Measurements from ENCODE around the gene SRBD1.
A peak's percentile ranks its signal among the peaks of the same experiment; 100 is the strongest.

The SRBD1 gene

DNA sequence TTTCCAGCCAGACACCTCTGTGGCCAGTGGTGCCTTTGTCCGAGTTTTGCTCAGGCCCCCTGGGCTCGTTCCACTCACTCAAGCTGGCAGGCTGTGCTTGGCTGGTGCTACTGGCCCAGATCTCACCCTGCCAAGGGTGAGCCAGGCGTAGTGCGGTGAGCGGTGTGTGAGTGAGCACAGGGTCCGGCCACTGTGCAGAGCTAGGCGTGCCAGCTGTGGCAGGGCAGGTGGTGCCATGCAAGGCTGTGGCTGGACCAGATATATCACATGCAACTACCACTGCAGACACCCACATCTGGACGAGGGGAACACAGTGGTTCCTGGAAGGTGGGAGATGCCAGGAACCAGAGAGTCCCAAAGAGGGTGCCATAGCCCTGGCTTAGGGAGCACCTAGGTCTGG is 70.1 kb downstream of the SRBD1 start:
- no peak for DNase-seq

DNA sequence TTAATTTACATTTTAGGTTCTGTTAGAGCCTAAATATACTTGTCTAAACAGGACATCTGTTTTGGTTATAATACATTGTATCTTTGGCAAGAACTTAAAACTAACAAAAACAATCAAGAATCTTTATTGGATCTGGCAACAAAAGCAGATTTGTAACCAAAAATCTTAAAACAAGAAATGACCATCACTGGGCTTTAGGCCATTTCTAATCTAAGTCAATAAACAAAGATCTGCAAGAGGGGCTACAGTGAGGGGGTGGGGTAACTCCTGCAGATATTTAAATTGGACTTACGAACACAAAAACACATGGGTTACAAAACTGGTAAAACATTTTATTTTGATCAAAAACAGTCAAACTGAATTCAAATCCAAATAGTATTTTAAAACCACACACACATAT is 77.3 kb downstream of the SRBD1 start:
- no peak for DNase-seq

DNA sequence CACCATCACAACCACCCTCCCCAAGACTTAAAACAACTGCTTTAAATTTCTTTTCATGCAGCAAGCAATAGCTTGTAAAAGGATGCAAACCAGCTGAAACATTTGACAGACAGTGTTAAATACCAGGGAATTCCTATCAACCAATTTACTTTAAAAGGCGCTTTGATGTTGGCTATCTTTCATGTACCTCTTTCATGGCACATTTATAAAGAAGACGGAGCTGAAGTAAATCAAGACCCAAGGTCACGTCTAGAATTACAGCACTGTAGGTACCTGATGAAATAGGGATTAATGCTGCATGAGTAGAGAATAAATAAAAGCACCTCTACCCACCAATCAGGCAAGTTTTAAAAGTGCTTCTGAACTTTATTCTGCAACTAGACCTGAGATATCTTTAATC is 78.9 kb downstream of the SRBD1 start:
- no peak for DNase-seq

DNA sequence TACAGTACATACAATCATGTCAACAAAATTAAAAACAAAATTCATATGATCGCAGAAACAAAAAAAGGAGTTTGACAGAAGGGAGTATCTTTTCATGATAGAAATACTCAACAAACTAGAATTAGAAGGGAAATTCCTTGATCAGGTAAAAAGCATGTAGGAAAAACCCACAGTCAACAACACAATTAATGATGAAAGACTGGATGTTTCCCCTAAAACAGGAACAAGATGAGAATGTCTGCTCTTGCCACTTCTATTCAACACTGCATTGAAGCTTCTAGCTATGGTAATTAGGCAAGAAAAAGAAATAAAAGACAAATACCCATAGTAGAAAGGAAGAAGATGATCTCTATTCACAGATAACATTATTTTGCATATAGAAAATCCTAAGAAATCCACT is 87.1 kb downstream of the SRBD1 start:
- DNase-seq: no peak

DNA sequence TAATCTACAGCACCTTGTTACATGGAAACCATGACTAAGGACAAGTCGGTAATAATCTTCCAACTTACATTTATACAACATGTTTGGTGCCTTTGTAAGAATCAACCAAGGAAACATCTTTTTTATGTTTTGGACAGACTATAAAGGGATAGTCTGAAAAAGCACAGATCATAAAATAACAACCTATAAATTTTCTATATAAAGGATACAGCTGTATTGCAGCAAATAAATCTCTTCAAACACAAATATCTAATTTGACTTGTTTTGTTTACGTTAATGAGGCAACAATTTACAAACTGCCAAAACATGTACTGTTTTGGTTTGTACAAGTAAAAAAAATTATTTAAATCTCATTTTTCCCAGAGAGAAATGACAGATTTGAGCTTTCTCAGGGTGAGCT is 92.5 kb downstream of the SRBD1 start:
- DNase-seq: no peak

DNA sequence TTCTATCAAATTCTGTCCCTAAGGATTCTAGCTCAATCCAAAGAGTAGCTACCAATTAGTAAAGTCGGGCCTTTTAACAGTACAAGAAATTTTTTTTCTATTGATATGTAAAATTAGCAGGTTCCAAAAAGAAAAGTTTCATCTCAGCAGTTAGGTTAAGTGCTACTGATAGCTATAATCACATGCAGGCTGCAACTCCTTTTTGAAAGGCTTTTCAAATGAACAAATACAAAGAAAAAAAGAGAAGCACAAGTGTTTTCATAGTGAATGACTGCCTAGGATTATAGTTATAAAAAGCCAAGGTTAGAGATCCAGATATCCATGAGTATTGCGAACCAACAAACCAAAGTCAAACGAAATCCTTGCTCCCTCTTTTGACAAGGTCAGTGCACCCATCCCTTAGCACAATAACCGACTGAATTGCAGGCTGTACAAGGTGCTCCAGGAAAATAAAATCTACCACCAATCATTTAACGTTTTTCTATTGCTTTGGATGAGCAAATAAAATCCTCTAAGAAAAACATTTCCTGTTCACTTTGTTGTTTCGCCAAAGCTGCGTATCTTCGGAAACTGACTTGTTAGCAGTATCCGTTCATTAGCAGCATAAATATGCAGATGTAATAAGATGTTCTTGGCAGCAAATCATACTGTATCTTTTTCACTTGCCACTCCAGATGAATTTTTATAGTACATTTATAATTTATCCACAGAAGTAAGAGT is 100.2 kb downstream of the SRBD1 start:
- DNase-seq: no peak

DNA sequence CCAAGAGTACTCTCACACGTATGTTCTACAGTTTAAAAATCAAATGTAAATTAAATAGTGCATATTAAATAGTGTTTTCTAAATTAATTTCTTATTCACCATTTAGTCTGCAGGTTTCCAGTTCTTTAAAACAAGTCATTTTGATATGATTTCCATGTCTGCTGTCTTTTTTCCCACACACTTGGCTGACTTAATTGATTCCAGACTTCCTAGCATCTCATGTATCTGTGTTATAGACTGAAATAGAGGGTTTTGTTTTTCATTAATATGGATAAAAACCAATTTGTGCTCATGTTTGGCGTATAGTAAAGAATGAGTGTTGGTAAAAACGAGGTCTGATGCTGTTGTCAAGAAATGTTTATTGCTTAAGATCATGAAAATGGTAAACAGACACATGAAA is 104.3 kb downstream of the SRBD1 start:
- DNase-seq: no peak

DNA sequence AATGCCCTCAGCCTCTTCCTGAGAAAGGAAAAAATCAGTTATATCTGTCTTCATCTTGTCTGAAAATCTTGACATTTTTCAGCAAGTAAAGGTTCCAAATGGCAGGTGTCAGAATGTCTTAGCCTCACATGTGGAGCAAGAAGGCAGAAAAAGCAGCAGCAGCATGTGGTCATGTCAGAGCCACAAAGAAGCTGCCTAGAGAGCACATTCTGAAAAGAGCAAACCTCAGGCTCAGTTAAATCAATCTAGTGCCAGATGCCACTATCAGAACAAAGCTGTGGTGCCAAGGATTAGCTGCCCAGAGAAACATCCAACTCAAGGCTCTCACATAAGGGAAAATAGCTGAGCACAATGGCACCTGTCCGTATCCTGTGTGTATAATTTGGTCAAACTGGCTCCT is 105.9 kb downstream of the SRBD1 start:
- no peak for DNase-seq

DNA sequence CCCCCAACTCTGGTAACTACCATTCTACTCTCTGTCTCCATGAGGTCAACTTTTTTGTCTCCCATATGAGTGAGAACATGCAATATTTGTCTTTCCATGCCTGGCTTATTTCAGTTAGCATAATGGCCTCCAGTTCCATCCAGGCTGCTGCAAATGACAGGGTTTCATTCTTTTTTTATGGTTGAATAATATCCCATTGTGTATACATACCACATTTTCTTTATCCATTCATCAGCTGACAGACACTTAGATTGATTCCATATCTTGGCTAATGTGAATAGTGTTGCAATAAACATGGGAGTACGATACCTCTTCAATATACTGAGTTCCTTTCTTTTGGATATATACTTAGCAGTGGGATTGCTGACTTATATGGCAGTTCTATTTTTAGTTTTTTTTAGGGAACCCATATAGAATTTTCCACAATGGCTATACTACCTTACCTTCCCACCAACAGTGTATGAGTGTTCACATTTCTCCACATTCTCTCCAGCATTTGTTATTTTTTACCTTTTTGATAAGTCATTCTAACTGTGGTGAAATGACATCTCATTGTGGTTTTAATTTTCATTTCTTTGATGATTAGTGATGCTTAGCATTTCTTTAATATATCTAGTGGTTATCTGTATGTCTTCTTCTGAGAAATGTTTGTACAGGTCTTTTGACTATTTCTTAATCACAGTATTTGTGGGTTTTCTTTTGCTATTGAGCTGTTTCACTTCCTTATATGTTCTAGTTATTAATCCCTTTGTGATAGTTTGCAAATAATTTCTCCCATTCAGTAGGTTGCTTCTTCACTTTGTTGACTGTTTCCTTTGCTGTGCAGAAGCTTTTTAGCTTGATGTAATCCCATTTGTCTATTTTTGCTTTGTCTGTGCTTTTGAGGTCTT is 112.2 kb downstream of the SRBD1 start:
- no peak for DNase-seq

DNA sequence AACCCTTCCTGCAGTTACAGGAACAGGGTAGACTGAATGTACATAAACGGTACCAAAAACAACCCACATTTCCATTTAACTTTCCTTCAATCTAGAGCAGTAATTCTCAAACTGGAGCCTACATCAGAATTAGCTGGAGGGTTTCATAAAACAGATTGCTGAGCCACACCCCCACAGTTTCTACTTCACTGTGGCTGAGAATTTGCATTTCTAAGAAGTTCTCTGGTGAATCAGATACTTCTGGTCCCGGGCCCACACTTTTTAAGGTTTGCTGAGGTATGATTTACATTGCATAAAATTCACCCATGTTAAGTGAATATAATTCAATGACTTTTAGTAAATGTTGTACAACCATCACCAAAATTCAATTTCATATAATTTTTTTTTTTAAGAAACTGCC is 113.7 kb downstream of the SRBD1 start:
- no peak for DNase-seq

DNA sequence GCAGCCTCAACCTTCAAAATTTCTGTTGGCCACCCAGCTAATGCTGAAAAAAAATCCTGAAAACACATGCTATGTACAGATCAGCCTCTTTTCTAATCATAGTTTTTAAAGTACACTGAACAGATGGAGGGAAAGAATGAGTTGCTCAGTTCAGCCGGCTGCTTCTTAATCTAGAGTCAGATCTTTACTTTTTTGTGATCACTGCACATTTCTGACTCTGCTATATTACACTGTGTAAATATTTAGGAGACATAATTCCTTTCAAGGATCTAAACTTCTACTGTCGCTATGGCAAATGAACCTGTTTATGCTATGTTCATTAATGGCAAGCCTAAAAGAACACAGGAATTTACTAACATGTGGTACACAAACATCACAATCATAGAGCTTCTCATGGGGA is 114.2 kb downstream of the SRBD1 start:
- DNase-seq: no peak

DNA sequence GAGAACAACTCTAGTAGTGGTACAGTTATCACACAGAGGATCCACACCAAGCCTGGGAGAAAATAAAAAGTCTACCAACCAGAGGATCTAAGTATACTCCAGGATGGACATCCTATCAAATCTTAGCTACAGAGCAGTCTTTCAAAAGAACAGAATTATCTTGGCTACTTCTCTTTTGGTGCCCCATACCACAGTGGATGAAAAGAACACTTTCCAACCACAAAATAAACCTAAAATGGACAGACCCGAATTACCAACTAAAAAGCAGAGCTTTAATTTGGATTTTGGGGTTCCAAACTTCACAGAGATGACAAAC is 116.1 kb downstream of the SRBD1 start:
- DNase-seq: no peak

DNA sequence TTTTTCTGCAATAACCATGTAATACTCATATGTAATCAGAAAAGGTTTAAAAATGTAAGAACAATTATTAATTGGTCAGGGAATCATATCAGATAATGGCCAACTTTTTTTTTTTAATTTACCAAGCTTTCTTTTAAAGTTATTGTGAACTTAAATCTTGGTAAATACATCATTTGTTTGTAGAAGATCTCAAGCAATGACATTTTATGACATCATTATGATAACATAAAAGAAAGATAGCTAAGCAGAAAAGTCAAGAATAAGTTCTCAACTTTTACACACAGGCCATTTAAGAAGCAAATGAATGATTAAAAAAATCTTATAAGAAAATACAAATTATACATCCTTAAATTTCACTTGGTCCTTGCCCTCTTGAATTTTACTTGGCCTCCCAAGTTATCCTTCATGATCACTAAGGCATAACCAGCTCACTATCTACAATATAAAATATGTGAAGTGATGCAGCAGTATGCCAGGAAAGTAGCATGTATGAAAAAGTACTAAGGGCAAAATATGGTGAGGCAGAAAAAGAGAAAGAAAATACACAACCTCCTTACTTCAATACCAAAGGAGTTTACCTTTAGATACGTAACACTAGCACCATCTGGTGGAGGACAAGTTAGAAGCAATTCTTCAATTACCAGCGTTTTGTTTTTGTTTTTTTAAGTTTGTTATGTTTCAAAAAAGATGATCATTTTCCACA is 116.6 kb downstream of the SRBD1 start:
- peak; percentile 45 for DNase-seq

DNA sequence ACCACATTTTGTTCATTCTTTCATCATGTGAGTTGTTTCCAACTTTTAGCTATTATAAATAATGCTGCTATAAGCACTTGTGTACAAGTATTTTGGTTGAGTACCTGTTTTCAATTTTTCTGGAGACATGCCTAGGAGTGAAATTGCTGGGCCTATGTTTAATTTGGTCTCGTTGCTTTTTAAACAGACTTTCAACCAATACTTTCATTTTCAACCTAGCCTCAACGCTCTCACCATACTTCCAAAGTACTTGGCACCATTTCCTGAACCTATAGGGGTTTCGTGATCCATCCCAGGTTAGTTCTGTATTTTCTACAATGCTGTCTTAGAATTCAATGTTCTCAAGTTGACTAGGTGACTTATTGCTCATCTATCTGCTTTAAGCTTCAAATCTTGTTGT is 126.1 kb downstream of the SRBD1 start:
- no peak for DNase-seq

DNA sequence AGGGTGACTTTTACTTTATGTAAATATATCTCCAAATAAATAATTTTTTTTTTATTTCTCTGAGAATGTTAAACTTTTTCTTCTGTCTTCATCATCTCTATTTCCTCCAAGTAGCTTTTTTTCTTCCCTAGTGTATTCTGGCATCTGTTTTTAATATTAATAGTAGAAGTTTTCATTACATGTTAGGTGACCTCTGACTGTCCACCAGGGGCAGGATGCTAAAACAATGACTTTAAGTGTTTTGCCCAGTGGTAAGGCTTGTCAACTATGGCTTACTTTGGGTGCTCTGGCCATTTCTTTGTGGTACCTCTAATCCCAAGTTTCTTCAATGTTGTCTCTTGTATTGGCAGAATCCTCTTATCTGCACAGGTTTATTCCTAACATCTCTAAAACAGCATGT is 127.1 kb downstream of the SRBD1 start:
- DNase-seq: no peak

DNA sequence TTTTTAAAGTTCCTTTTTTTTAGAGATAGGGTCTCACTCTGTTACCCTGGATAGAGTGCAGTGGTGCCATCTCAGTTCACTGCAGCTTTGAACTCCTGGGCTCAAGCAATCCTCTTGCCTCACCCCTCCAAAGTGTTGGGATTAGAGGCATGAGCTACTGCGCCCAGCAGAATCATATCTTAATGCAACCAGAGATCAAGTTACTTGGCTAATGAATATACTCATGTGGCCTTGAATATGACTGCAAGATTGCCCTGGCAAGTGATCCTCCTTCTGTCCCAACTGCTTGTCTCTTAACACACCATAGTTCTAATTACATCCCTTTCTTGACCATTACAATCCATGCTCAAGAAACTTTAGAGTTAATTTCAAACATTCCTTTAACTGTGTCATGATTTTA is 133.5 kb downstream of the SRBD1 start:
- no peak for DNase-seq

DNA sequence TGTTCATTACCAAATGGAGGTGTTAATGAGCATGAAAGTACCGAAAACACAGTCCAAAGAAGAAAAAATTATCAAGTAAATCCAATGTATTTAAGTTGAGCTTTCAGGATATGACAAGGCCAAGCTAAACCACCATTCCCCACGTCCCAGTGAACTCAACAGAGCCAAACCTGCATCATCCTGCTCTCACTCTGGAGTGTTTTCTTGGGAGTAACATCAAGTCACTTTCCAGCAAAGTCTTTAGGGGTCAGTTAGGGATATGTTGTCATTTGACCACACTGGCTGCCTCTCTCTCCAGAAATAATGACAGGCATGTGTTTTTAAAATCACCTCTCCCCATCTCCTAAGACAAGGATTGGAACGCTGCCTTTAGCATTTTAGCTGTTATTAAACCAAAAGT is 140.5 kb downstream of the SRBD1 start:
- no peak for DNase-seq

DNA sequence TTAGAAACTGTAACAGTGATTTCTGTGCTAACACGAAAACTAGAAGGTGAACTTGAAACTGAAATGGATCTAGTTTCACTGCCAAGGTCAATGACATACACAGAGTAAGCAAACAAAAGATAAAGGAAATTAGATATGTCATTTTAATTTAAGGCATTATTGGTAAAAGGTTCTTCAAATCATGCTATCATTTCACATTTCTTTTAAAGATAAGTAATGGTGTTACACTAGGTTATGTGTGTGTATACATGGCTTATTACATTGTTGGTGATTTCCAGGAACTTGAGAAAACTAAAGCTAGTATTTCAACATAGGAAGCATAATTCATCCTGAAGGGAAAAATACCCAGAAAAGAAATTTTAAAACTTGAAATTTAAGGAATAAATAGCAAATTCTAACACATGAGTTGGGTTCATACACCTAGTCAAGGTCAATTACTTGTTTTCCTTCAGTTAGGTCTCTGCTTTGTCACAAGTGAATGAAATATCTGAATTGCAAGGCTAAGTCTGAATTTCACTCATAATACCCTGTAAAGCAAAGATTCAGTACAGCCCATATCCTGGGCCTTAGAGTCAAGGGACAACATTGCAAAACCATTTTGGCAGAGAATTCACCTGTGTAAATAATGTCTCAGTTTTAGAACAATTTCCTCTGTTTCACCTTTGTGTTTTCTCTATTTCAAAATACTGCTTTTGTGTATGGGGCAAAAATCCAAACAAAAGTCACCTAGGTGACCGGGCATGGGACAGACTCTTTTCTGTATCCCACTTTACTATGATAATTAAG is 141.6 kb downstream of the SRBD1 start:
- no peak for DNase-seq

DNA sequence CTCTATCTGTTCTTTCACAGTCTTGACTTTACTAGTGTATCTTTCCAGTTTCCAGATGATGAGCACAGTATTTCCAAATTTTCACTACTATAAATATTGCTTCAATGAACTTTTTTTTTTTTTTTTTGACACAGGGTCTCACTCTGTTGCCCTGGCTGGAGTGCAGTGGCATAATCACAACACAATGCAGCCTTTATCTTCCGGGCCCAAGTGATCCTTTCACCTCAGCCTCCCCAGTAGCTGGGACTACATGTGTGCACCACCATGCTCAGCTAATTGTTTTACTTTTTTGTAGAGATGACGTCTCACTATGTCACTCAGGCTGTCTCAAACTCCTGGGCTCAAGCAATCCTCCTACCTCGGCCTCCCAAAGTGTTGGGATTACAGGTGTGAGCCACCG is 142.8 kb downstream of the SRBD1 start:
- no peak for DNase-seq

DNA sequence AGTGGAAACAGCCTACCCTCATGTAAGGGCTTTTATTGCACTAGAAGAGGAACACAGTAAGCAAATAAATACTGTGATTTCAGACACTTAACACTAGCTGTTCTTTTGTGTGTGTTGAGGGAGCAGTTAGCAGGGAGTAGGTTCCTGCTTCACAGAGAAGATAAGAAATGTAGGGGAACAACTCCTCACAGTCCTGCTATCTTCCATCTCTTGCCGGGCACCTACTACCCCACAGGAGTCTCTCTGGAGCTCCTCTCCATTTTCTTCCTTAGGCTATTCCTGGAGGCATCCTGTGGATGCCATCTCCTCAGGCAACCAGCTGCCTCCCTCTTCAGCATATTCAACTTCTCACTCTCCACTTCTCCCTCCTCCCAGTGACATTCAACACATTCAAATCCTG is 145.0 kb downstream of the SRBD1 start:
- DNase-seq: no peak

DNA sequence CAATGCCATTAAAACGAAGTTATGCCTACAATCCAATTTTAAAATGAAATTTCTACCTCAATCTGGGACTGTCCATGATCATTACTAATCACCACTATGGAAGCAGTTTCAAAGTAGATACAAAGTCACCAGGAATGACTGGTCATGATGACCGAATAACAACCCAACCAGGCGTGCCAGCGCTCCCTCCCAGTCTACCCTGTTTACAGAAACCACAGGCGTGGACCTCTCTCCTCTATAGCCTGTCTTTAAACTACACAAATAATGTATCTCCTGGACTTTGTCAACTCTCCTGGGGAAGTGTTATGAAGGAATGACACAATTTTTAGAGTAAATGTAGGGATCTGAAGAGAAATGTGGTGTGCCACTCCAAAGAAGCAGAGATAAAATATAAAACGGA is 150.2 kb downstream of the SRBD1 start:
- DNase-seq: no peak

DNA sequence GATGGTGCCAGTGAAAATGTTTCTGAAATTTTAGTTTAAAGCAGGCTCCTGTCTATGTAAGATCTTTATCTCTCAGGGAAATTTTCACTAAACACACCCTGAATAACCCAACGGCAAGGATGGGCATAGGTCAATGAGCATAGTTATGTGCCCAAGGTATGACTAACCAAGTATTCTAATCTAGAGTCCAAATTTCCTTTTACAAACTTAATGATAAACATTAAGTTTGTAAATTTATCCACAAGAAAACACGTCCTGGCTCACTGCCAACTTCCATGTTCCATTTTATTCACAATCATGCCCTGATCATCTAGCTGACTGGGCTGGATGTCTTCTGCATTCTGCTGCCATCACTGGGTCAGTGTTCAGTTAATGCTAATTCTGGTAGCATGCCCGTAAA is 151.2 kb downstream of the SRBD1 start:
- no peak for DNase-seq

DNA sequence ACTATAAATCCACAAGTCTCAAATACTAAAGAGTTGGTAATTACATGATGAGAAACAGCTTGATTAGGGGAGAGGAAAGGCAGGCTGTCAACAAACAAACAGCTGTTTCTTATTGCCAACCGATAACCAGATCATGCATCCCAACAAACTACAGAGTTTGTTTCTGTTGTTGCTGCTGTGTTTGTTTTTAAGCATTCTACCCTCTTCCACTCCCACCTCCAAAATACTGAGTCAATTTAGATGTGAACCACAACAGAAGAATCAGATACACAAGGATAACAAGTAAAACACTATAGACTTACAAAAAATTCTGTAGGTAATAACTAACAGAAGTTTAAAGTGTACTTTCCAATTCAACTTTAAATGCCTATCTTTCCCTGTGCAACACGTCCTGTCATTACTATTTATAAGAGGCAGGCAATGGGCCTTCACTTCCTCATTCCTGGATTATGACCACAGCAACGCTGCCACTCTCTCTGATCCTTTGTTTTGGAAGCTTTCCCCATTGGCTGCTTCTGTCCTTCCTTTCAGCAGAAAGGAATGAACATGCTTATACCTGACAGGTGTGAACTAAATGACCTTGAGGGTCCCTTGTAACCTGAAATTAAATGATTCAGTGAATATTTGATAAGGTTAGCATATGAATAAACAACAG is 152.0 kb downstream of the SRBD1 start:
- no peak for DNase-seq
